ENCODE data around the gene AFMID. TPM values are rescaled to one million over a fixed set of nuclear protein-coding genes. Genes with fewer than 3 reads are reported as not detected.

The AFMID gene, protein sequence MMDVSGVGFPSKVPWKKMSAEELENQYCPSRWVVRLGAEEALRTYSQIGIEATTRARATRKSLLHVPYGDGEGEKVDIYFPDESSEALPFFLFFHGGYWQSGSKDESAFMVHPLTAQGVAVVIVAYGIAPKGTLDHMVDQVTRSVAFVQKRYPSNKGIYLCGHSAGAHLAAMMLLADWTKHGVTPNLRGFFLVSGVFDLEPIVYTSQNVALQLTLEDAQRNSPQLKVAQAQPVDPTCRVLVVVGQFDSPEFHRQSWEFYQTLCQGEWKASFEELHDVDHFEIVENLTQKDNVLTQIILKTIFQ
- 40.6 and 50.1 TPM in 2 replicates for total RNA-seq

DNA sequence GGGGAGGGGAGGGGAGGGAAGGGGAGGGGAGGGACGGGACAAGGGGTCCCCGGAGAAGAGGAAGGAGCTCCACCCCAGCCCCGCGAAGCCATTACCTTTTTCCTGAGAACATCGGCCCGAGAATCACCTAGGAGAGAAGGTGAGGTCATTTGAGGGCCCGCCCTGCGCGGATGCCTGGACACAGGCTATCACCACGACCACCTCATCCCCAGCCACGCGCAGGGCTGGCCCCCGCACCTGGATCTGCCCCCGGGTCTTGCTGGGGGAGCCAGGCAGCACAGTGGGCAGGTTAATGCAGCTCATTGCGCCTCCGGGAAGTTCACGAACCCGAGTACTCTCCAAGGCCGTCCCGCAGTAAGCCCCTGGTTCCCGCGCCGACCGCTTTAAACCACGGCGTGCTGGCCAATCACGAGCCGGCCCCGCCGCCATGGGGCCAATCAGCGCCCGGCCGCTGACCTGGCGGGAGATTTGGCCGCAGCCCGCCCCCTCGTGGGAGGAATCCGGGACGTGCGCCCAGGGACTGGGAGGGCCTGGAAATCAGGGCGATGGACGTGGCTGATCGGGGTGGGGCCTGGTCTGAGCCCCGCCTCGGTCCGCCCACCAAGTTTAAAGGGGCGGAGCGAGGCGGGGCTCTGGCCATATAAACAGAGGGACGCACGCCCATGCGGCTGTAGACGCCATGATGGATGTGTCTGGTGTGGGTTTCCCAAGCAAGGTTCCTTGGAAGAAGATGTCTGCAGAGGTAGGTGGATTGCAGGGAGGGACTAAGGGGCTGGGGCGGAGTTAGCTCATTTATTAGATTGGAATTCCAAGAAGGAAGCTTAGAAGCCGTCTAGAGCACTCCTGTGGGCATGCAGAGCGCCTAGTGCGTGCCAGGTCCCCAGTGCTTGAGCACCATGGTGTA, at the start of gene AFMID, which contains the start of gene TK1:
Gene AFMID, plus strand, starts transcription at position 671 of the 904 bp plus-strand sequence. Its CDS starts 9 bp downstream, at position 680.
Gene TK1, minus strand, starts transcription at position 361 of the 904 bp plus-strand sequence. Its CDS starts 58 bp downstream, at position 303.

DNA sequence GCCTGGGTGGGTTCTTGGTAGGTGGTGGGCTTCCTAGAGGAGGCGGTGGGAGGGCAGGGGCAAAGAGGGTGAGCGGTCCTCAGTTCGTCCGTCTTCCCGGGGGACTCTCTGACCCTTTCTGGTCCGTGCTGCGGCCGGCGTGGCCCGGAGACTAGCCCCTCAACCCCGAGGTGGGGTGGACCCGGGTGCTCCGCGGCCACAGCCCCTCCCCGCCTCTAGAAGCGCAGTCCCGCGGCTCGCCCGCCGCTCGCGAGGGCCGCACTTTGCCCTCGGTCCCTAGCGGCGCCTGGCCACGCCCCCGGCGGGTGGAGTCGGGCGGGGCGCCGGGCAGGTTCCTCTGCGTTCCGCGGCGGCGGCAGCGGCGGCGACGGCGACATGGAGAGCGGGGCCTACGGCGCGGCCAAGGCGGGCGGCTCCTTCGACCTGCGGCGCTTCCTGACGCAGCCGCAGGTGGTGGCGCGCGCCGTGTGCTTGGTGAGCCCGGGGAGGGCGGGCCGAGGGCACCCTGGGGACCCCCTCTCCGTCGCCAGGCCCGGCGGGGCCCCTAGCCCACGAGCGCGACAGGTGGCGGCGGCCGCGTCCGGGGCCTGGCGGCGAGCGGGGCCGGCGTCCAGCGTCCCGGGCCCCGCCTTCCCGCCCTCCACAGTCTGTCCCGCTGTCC, 18.8 kb upstream of the AFMID start, which contains the start of gene SYNGR2:
Gene SYNGR2, plus strand, starts transcription at position 340 of the 661 bp plus-strand sequence. Its CDS starts 36 bp downstream, at position 376.

DNA sequence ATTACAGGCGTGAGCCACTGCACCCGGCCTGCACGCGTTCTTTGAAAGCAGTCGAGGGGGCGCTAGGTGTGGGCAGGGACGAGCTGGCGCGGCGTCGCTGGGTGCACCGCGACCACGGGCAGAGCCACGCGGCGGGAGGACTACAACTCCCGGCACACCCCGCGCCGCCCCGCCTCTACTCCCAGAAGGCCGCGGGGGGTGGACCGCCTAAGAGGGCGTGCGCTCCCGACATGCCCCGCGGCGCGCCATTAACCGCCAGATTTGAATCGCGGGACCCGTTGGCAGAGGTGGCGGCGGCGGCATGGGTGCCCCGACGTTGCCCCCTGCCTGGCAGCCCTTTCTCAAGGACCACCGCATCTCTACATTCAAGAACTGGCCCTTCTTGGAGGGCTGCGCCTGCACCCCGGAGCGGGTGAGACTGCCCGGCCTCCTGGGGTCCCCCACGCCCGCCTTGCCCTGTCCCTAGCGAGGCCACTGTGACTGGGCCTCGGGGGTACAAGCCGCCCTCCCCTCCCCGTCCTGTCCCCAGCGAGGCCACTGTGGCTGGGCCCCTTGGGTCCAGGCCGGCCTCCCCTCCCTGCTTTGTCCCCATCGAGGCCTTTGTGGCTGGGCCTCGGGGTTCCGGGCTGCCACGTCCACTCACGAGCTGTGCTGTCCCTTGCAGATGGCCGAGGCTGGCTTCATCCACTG, 27.0 kb downstream of the AFMID start, which contains the start of gene BIRC5:
Gene BIRC5, plus strand, starts transcription at position 238 of the 690 bp plus-strand sequence. Its CDS starts 64 bp downstream, at position 302.

DNA sequence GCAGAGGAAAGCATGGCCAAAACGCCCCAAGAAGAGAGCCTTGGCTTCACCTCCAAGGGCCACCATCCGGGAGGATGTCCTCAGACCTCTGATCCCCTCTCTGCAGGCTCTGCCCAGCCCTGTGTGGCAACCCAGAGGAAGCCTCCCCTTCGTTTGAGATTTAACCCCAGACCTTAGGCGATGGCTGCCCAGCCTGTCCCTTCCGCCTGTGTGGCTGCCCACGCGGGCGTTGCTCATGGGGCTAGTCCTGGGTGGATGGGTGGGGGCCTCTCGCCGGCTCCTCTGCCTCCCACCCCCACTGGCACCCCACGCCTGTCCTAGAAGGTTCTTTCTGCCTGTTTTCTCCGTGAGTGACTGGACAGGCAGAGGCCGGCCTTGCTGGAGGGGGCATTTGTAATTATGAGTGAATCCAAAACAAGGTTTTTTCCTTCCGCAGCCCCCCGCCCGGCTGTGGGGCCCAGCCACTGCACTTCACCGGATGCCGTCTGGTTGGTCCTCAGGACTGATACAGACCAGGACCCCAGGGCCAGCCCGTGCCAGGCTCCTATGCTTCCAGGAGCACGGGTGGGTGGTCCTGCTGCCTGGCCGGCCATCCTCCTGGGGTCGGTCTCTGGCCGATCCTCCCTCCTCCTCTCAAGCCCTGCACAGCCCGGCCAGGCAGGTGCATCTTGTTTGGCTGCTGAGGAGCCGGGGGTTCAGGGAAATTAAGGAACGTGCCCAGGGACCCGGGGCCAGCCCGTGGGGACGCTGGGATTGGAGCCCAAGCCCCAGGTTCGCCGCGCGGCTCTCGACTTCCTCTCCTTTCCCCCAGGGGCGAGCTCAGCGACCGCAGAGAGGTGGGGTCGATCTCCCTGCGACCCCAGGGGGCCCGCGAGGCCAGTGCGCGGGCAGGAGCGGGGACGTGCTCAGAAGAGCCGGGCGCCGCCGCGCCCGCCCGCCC, 44.1 kb downstream of the AFMID start, which contains the start of gene TMEM235:
Gene TMEM235, plus strand, starts transcription at position 636 of the 940 bp plus-strand sequence. CDS start 393 bp downstream, outside the sequence.

Small RNAs within 50 kb of the gene (small RNA-seq; reads per million reads assigned to genes)
- not detected for gene AC087645.1

Other genes with a start within 250 kb of the AFMID start
- 10.6 and 11.8 TPM in 2 replicates for gene TNRC6C, start 228.7 kb upstream of the AFMID start, total RNA-seq
- 29.0 and 42.0 TPM in 2 replicates for gene TMC6, start 58.6 kb upstream of the AFMID start, total RNA-seq
- 0.13 and 1.1 TPM in 2 replicates for gene TMC8, start 56.6 kb upstream of the AFMID start, total RNA-seq
- gene C17orf99, start 41.0 kb upstream of the AFMID start, total RNA-seq: not detected in 2 replicates
- gene SYNGR2, start 18.8 kb upstream of the AFMID start, total RNA-seq: 60.5 and 70.6 TPM in 2 replicates
- gene TK1, start 310 bp upstream of the AFMID start, total RNA-seq: 115 and 145 TPM in 2 replicates
- 57.2 and 84.9 TPM in 2 replicates for gene BIRC5, start 26.9 kb downstream of the AFMID start, total RNA-seq
- 0.14 TPM in 1 of 2 replicates, not detected in the other for gene TMEM235, start 44.3 kb downstream of the AFMID start, total RNA-seq
- 16.5 and 34.3 TPM in 2 replicates for gene SOCS3, start 172.7 kb downstream of the AFMID start, total RNA-seq
- gene PGS1, start 191.3 kb downstream of the AFMID start, total RNA-seq: 36.7 and 59.7 TPM in 2 replicates

Measured in thoracic aorta endothelial cell (primary cell).